ENCODE measurements around the gene EME2. TPM values are rescaled to one million over a fixed set of nuclear protein-coding genes. Genes with fewer than 3 reads are reported as not detected.

EME2 gene
- total RNA-seq, 1 experiment from 2014 or later, result 36.3 TPM

DNA sequence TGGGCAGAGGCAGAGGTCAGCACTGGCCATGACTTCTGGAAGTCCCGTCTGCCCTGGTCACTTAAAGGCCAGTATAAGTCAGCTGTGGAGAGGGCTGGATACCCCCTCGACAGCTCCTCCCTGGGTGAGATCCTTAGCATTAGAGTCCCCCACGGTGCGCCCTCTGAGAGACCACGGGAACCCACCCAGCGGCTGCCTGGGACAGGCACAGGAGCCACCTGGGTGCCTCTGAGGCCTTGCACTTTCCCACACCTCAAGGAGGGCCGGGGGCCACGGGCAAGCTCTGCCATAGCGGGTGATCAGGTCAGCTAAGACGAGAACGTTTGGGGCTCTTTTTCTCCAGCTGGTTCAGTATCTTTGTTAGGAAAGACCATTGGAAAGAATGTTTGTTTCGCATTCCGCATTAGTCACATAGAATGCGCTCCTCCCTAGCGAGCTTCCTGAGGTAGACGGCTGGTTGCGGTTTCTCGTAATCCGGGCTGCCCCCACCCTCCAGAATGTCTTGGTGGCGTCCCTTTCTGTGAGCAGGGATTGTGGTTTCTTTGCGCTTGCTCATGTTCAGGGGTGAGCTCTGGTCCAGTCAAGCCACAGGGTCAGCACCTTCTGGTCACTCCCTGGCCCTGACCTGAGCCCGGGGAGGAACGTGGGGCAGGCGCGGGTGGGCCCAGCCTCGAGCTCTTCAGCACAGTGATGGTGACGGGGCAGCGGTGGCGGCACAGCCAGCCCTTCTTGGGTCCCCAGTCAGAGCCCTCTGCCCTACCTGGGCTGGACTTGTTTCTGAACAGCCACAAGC is 26.5 kb upstream of the EME2 start:
- Histone ChIP-seq H3K9me3 (ENCODE audit: control insufficient read depth in 1 of 2, insufficient read depth in 1 of 2, low read depth in 1 of 2, low read length in 2 of 2) (no peaks in the 10 kb centered on the region), H3K9me2 (ENCODE audit: insufficient read depth) (no peaks in the 10 kb centered on the region), H3K79me2 (ENCODE audit: insufficient read depth, low read length) (no peaks in the 10 kb centered on the region), H3K27ac (ENCODE audit: low read depth, low read length) (no peak overlapping the region), H3K4me3 (replicated peaks in 1 of 2; ENCODE audit: low read depth in 1 of 2, low read length in 2 of 2) (no peak overlapping the region), H3K4me2 (ENCODE audit: low read length) (no peak overlapping the region), H3K27me3 (ENCODE audit: insufficient read depth, low read length) (no peaks in the 10 kb centered on the region), H3K9ac (ENCODE audit: low read length) (no peak overlapping the region), H4K20me1 (ENCODE audit: insufficient read depth) (no peaks in the 10 kb centered on the region), H2AFZ (ENCODE audit: low read depth, low read length, poor library complexity, severe bottlenecking) (no peak overlapping the region), H3K4me1 (ENCODE audit: control insufficient read depth in 1 of 2, insufficient read depth in 2 of 2, low read length in 2 of 2) (no peaks in the 10 kb centered on the region), H3K36me3 (ENCODE audit: control insufficient read depth in 1 of 2, insufficient read depth in 2 of 2, low read length in 2 of 2) (peaks cover 10 to 14% of the 10 kb centered on the region in 2 experiments; a peak in 3 of 4 replicates)
- no TSS peak for BruUV-seq (replicated peaks)
- CTCF ChIA-PET, result no interaction called here
- intact Hi-C loops (cut with micrococcal nuclease), result no loop called here
- TF ChIP-seq, protein P1, sequence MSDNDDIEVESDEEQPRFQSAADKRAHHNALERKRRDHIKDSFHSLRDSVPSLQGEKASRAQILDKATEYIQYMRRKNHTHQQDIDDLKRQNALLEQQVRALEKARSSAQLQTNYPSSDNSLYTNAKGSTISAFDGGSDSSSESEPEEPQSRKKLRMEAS (IDR thresholded peaks at IDR 0.05), result no peak
- no peak for TF ChIP-seq SRF (IDR thresholded peaks at IDR 0.05; ENCODE audit: low read depth)
- no peak for TF ChIP-seq CEBPB (IDR thresholded peaks at IDR 0.05; ENCODE audit: low read depth)
- no peak for TF ChIP-seq EZH2 (IDR thresholded peaks at IDR 0.05)
- TF ChIP-seq CBX3 (IDR thresholded peaks at IDR 0.05; ENCODE audit: low read depth), result no peak
- TF ChIP-seq, protein P2, sequence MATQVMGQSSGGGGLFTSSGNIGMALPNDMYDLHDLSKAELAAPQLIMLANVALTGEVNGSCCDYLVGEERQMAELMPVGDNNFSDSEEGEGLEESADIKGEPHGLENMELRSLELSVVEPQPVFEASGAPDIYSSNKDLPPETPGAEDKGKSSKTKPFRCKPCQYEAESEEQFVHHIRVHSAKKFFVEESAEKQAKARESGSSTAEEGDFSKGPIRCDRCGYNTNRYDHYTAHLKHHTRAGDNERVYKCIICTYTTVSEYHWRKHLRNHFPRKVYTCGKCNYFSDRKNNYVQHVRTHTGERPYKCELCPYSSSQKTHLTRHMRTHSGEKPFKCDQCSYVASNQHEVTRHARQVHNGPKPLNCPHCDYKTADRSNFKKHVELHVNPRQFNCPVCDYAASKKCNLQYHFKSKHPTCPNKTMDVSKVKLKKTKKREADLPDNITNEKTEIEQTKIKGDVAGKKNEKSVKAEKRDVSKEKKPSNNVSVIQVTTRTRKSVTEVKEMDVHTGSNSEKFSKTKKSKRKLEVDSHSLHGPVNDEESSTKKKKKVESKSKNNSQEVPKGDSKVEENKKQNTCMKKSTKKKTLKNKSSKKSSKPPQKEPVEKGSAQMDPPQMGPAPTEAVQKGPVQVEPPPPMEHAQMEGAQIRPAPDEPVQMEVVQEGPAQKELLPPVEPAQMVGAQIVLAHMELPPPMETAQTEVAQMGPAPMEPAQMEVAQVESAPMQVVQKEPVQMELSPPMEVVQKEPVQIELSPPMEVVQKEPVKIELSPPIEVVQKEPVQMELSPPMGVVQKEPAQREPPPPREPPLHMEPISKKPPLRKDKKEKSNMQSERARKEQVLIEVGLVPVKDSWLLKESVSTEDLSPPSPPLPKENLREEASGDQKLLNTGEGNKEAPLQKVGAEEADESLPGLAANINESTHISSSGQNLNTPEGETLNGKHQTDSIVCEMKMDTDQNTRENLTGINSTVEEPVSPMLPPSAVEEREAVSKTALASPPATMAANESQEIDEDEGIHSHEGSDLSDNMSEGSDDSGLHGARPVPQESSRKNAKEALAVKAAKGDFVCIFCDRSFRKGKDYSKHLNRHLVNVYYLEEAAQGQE (IDR thresholded peaks at IDR 0.05; ENCODE audit: low read depth), result no peak
- TF ChIP-seq POLR2AphosphoS5 (IDR thresholded peaks at IDR 0.05; ENCODE audit: low read depth, low read length), result no peak
- no peak for TF ChIP-seq YY1 (IDR thresholded peaks at IDR 0.05; ENCODE audit: extremely low read depth, insufficient replicate concordance, low read depth, low read length)
- no peak for TF ChIP-seq POLR2A (IDR thresholded peaks at IDR 0.05; ENCODE audit: borderline replicate concordance, extremely low read depth, insufficient read depth, insufficient read length)
- POLR2A ChIA-PET, result no interaction called here
- RAD21 ChIA-PET (ENCODE audit: low non-redundant PET in 1 of 2, low total read pairs in 2 of 2, uncharacterized antibody in 2 of 2, unreplicated experiment in 2 of 2), result no interaction called here
- DNase-seq (ENCODE audit: low read depth, low spot score) (no peak), ATAC-seq (no peak)
